Muscle of arm (tissue), 14 donors: ENCODE data around the gene RBM27. TPM values are rescaled to one million over a fixed set of nuclear protein-coding genes. Genes with fewer than 3 reads are reported as not detected.
"Not testable (repeated sequence)": the region's sequence is repeated elsewhere in the genome, so short reads cannot be mapped to it uniquely, and the experiment has no call there.

Experiments
- DNase-seq: peaks from one replicate; pipeline ENCODE4 v3.0.0-alpha.2; 2013
- long read RNA-seq, 11 donors: transcript quantifications; one replicate each; lab custom pipeline, GENCODE V29; 2026
- polyA plus RNA-seq, 12 donors: library from polyadenylated mRNA; unstranded; fragments of 120-200 nt; gene quantifications; one replicate each; pipeline ENCODE4 v1.2.1, GENCODE V29; 2013; ENCODE audit not compliant: insufficient read length in 12 of 12

The RBM27 gene
- 10 to 100 TPM in 11 of 12 donors, not detected in 1; 16.4 to 28.3 (median 18.0) TPM for polyA plus RNA-seq
- long read RNA-seq, donor 1, full-length matches to known transcripts, result 1 of 1 reads
- long read RNA-seq, donor 1, partial matches to known transcripts, result 0 of 1 reads
- long read RNA-seq, donor 1, other reads (novel, unspliced or antisense), result 0 of 1 reads
- long read RNA-seq, donor 2, result 0 reads
- long read RNA-seq, donor 3, result 0 reads
- long read RNA-seq, donor 4, result 0 reads
- long read RNA-seq, donor 5, full-length matches to known transcripts, result 1 of 1 reads
- long read RNA-seq, donor 5, partial matches to known transcripts, result 0 of 1 reads
- long read RNA-seq, donor 5, other reads (novel, unspliced or antisense), result 0 of 1 reads
- long read RNA-seq, donor 6, result 0 reads
- long read RNA-seq, donor 7, result 0 reads
- long read RNA-seq, donor 8, result 0 reads
- long read RNA-seq, donor 9, result 0 reads
- long read RNA-seq, donor 10, result 0 reads
- long read RNA-seq, donor 11, result 0 reads

- DNase-seq, result peak; percentile 96
Observed at GRCh38 chr5:146203011-146203871, at the start of gene RBM27. RBM27 (plus strand) TSS chr5:146203605; CDS start chr5:146203766, 161 bp downstream.

GRCh38 chr5:146158255-146158654, 45.1 kb upstream of the RBM27 start:
- DNase-seq, result no peak

- DNase-seq, result no peak
Observed at GRCh38 chr5:146164382-146164781, 39.0 kb upstream of the RBM27 start.

- DNase-seq, result no peak
Observed at GRCh38 chr5:146165460-146165859, 37.9 kb upstream of the RBM27 start.

GRCh38 chr5:146165903-146166302, 37.5 kb upstream of the RBM27 start:
- no peak for DNase-seq

GRCh38 chr5:146169076-146169475, 34.3 kb upstream of the RBM27 start:
- no peak for DNase-seq

GRCh38 chr5:146173049-146173448, 30.4 kb upstream of the RBM27 start:
- DNase-seq, result not testable (repeated sequence)

- no peak for DNase-seq
Observed at GRCh38 chr5:146173597-146173996, 29.8 kb upstream of the RBM27 start.

GRCh38 chr5:146176805-146177204, 26.6 kb upstream of the RBM27 start:
- DNase-seq, result no peak

GRCh38 chr5:146179696-146180095, 23.7 kb upstream of the RBM27 start:
- no peak for DNase-seq

- not testable (repeated sequence) for DNase-seq
Observed at GRCh38 chr5:146183403-146183802, 20.0 kb upstream of the RBM27 start.

GRCh38 chr5:146185161-146185560, 18.2 kb upstream of the RBM27 start:
- DNase-seq, result no peak

GRCh38 chr5:146188358-146188757, 15.0 kb upstream of the RBM27 start:
- no peak for DNase-seq

- no peak for DNase-seq
Observed at GRCh38 chr5:146192571-146193043, 10.8 kb upstream of the RBM27 start.

- DNase-seq, result no peak
Observed at GRCh38 chr5:146193285-146193684, 10.1 kb upstream of the RBM27 start.

- not testable (repeated sequence) for DNase-seq
Observed at GRCh38 chr5:146194997-146195396, 8.4 kb upstream of the RBM27 start.

- no peak for DNase-seq
Observed at GRCh38 chr5:146196459-146197048, 6.9 kb upstream of the RBM27 start.

- DNase-seq, result no peak
Observed at GRCh38 chr5:146199176-146199815, 4.1 kb upstream of the RBM27 start.

GRCh38 chr5:146201795-146202194, 1.6 kb upstream of the RBM27 start:
- DNase-seq, result not testable (repeated sequence)

- no peak for DNase-seq
Observed at GRCh38 chr5:146203872-146204192, 427 bp downstream of the RBM27 start.

GRCh38 chr5:146205499-146206202, 2.2 kb downstream of the RBM27 start:
- DNase-seq, result no peak
